ENCODE measurements around the gene ZNF630. TPM values are rescaled to one million over a fixed set of nuclear protein-coding genes. Genes with fewer than 3 reads are reported as not detected.
"Not testable (repeated sequence)": the region's sequence is repeated elsewhere in the genome, so short reads cannot be mapped to it uniquely, and the experiment has no call there.

ZNF630 gene
- total and polyA plus RNA-seq, 2 experiments from 2014 or later = 0.22 to 0.53 TPM

DNA sequence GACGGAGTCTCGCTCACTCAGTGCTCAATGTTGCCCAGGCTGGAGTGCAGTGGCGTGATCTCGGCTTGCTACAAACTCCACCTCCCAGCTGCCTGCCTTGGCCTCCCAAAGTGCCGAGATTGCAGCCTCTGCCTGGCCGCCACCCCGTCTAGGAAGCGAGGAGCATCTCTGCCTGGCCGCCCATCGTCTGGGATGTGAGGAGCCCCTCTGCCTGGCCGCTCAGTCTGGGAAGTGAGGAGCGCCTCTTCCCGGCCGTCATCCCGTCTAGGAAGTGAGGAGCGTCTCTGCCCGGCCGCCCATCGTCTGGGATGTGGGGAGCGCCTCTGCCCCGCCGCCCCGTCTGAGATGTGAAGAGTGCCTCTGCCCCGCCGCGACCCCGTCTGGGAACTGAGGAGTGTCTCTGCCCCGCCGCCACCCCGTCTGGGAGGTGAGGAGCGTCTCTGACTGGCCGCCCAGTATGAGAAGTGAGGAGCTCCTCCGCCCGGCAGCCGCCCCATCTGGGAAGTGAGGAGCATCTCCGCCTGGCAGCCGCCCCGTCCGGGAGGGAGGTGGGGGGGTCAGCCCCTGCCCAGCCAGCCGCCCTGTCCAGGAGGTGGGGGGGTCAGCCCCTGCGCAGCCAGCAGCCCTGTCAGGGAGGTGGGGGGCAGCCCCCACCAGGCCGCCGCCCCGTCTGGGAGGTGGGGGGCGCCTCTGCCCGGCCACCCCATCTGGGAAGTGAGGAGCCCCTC is 54.7 kb downstream of the ZNF630 start:
- H3K9ac ChIP-seq; H3F3A ChIP-seq (ENCODE audit: insufficient read depth); H3K36me3 ChIP-seq (ENCODE audit: low read depth); H4K20me1 ChIP-seq (ENCODE audit: insufficient read depth); H2AFZ ChIP-seq; DNase-seq; H3K9me2 ChIP-seq (ENCODE audit: insufficient read depth); H3K4me1 ChIP-seq (ENCODE audit: insufficient read depth); H3K4me2 ChIP-seq (ENCODE audit: unreplicated experiment); H3K4me3 ChIP-seq; H3K9me3 ChIP-seq (ENCODE audit: low read depth); H3K27me3 ChIP-seq (replicated peaks; ENCODE audit: insufficient read depth); in situ Hi-C loops (cut with MboI); H3K79me2 ChIP-seq (ENCODE audit: insufficient read depth); H3K27ac ChIP-seq: not testable (repeated sequence)
- 80% methylated on average over 17 of the region's 46 CpGs; no CpG with 5 or more reads in 1 of the 2 experiments for WGBS, 2 experiments (ENCODE audit: low coverage in 1 of 2, low lambda C conversion rate in 2 of 2, missing lambda C conversion rate in 2 of 2)

DNA sequence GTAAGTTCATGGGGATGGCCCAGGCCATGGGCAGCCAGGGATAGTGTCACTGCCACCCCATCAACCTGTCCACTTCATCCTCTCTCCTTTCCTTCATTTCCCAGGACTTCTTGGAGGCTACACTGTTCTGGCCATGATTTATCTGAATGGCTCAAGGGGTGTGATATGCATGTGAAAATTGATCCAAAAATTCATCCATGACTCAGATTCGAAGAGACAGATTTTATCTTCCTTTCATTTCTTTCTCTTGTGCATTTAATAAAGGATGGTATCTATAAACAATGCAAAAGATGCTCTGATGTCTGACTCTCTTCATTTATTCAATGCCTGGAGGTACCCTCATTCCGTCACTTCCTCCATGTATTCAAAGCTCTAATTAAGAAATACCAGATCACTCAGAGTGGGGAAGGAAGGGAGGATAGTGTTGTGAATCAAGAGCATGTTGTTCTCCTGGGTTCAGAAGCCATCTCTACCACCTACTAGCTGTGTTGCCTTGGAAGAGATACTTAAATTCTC is 61.9 kb downstream of the ZNF630 start:
- H3K9ac ChIP-seq; H3K27ac ChIP-seq; DNase-seq; H2AFZ ChIP-seq; in situ Hi-C loops (cut with MboI); H3K4me3 ChIP-seq; H3K27me3 ChIP-seq (replicated peaks; ENCODE audit: insufficient read depth); H3K4me2 ChIP-seq (ENCODE audit: unreplicated experiment); H3K79me2 ChIP-seq (ENCODE audit: insufficient read depth); H3K9me2 ChIP-seq (ENCODE audit: insufficient read depth); H3K4me1 ChIP-seq (ENCODE audit: insufficient read depth); H3F3A ChIP-seq (ENCODE audit: insufficient read depth); H4K20me1 ChIP-seq (ENCODE audit: insufficient read depth); H3K36me3 ChIP-seq (ENCODE audit: low read depth); H3K9me3 ChIP-seq (ENCODE audit: low read depth): not testable (repeated sequence)
- no CpG with 5 or more reads among the region's 2 CpGs for WGBS, 2 experiments (ENCODE audit: low coverage in 1 of 2, low lambda C conversion rate in 2 of 2, missing lambda C conversion rate in 2 of 2)

Other genes starting within 250 kb of the ZNF630 start
- 2.1 and 3.5 TPM in 2 replicates for gene ZNF81, start 234.7 kb downstream of the ZNF630 start, total RNA-seq (2014; rRNA removed; shearing (Covaris generic))
- gene ZNF81, start 234.7 kb downstream of the ZNF630 start, polyA plus RNA-seq (2016; fragmentation: Nextera tagmentation; extraction: Ambion mirVana) = 2.5 and 5.4 TPM in 2 replicates
- 1.0 and 1.6 TPM in 2 replicates for gene ZNF182, start 67.7 kb downstream of the ZNF630 start, total RNA-seq (2014; rRNA removed; shearing (Covaris generic))
- gene ZNF182, start 67.7 kb downstream of the ZNF630 start, polyA plus RNA-seq (2016; fragmentation: Nextera tagmentation; extraction: Ambion mirVana) = 2.6 TPM in 2 replicates
- not detected in 2 replicates for gene SPACA5, start 64.7 kb downstream of the ZNF630 start, total RNA-seq (2014; rRNA removed; shearing (Covaris generic))
- not detected in 2 replicates for gene SPACA5, start 64.7 kb downstream of the ZNF630 start, polyA plus RNA-seq (2016; fragmentation: Nextera tagmentation; extraction: Ambion mirVana)
- gene SPACA5B, start 59.0 kb upstream of the ZNF630 start, total RNA-seq (2014; rRNA removed; shearing (Covaris generic)) = not detected in 2 replicates
- not detected in 2 replicates for gene SPACA5B, start 59.0 kb upstream of the ZNF630 start, polyA plus RNA-seq (2016; fragmentation: Nextera tagmentation; extraction: Ambion mirVana)
- gene SSX5, start 125.2 kb upstream of the ZNF630 start, total RNA-seq (2014; rRNA removed; shearing (Covaris generic)) = not detected in 2 replicates
- not detected in 2 replicates for gene SSX5, start 125.2 kb upstream of the ZNF630 start, polyA plus RNA-seq (2016; fragmentation: Nextera tagmentation; extraction: Ambion mirVana)
- gene SSX1, start 183.8 kb upstream of the ZNF630 start, total RNA-seq (2014; rRNA removed; shearing (Covaris generic)) = not detected in 2 replicates
- gene SSX1, start 183.8 kb upstream of the ZNF630 start, polyA plus RNA-seq (2016; fragmentation: Nextera tagmentation; extraction: Ambion mirVana) = not detected in 2 replicates